PC-3 (cell line): Measurements from ENCODE around the gene PPP1R36. TPM values are rescaled to one million over a fixed set of nuclear protein-coding genes. Genes with fewer than 3 reads are reported as not detected.

ENCODE experiments used
- ATAC-seq: fragments of 200-7000 bp; cut with Tn5 transposase; 2 replicates; pipeline ENCODE4 v1.9.1; 2020; ENCODE audit warnings: mild to moderate bottlenecking, moderate library complexity
- BruUV-seq: library from RNA; stranded (reverse); fragments of 400-500 nt; replicated peaks from 2 replicates; lab custom pipeline; 2021; lab: Mats Ljungman, UMichigan
- CTCF ChIA-PET: fragments of 300-600 bp; sonication (Branson Sonifier 250); formaldehyde crosslinking; loops from one replicate; lab custom pipeline; 2022; ENCODE audit warnings: antibody characterized with exemption; lab: Charles Lee
- POLR2A ChIA-PET: fragments of 300-600 bp; sonication (Branson Sonifier 250); formaldehyde crosslinking; loops from one replicate; lab custom pipeline; 2022; ENCODE audit warnings: antibody characterized with exemption; ENCODE audit not compliant: unreplicated experiment; lab: Charles Lee
- DNase-seq: peaks from one replicate; pipeline ENCODE4 v3.0.0-alpha.2; 2015
- H2AFZ ChIP-seq: fragments of 300-600 bp; sonication (generic); 2 replicates; pipeline ENCODE4 v1.6.0; 2016; ENCODE audit warnings: antibody characterized with exemption, low read length
- H3F3A ChIP-seq: fragments of 300-600 bp; sonication (generic); one replicate; pipeline ENCODE4 v1.6.0; 2017; ENCODE audit warnings: antibody characterized with exemption, low read length, control low read depth, mild to moderate bottlenecking; ENCODE audit not compliant: unreplicated experiment
- H3K27ac ChIP-seq: fragments of 300-600 bp; sonication (generic); 2 replicates; pipeline ENCODE4 v1.5.1; 2016; ENCODE audit warnings: mild to moderate bottlenecking, low read length
- H3K27me3 ChIP-seq: fragments of 300-600 bp; sonication (generic); 2 replicates; pipeline ENCODE4 v1.6.1; 2016; ENCODE audit warnings: low read length, mixed read lengths
- H3K36me3 ChIP-seq: fragments of 300-600 bp; sonication (generic); 2 replicates; pipeline ENCODE4 v1.6.1; 2016; ENCODE audit warnings: low read depth, mixed run types, low read length, mixed read lengths
- H3K4me1 ChIP-seq: fragments of 300-600 bp; sonication (generic); 2 replicates; pipeline ENCODE4 v1.5.1; 2016; ENCODE audit warnings: low read length; ENCODE audit not compliant: insufficient read depth
- H3K4me2 ChIP-seq: fragments of 300-600 bp; sonication (generic); 2 replicates; pipeline ENCODE4 v1.6.0; 2016; ENCODE audit warnings: low read length
- H3K4me3 ChIP-seq: fragments of 300-600 bp; sonication (generic); 2 replicates; pipeline ENCODE4 v1.5.1; 2016; ENCODE audit warnings: mild to moderate bottlenecking, low read length, mixed read lengths
- H3K79me2 ChIP-seq: fragments of 300-600 bp; sonication (generic); 2 replicates; pipeline ENCODE4 v1.6.1; 2017; ENCODE audit warnings: low read length, mixed read lengths
- H3K9ac ChIP-seq: fragments of 300-600 bp; sonication (generic); 2 replicates; pipeline ENCODE4 v1.6.0; 2016; ENCODE audit warnings: mild to moderate bottlenecking, low read length
- H3K9me2 ChIP-seq: fragments of 300-600 bp; sonication (generic); replicated peaks from 2 replicates; pipeline ENCODE4 v1.6.1; 2016; ENCODE audit warnings: mixed run types, low read length, mixed read lengths
- H3K9me3 ChIP-seq: fragments of 300-600 bp; sonication (generic); 2 replicates; pipeline ENCODE4 v1.6.1; 2016; ENCODE audit warnings: low read length, mixed read lengths
- H4K20me1 ChIP-seq: fragments of 300-600 bp; sonication (generic); 2 replicates; pipeline ENCODE4 v1.6.1; 2016; ENCODE audit warnings: low read length, mixed read lengths
- EZH2 ChIP-seq: fragments of 300-600 bp; sonication (generic); IDR thresholded peaks from one replicate; pipeline ENCODE4 v1.6.1; 2017; ENCODE audit warnings: antibody characterized with exemption, mild to moderate bottlenecking, low read length; ENCODE audit not compliant: unreplicated experiment
- EZH2phosphoT487 ChIP-seq: fragments of 300-600 bp; sonication (generic); IDR thresholded peaks from 2 replicates; pipeline ENCODE4 v1.6.1; 2018; ENCODE audit warnings: mild to moderate bottlenecking, antibody characterized with exemption, low read length, borderline replicate concordance
- intact Hi-C: fragments of 100-400 bp; cut with micrococcal nuclease; formaldehyde crosslinking; loops from 2 replicates; pipeline ENCODE4 v1.9.0; 2023
- total RNA-seq: library from RNA; depleted of rRNA; stranded (reverse); fragments of >200 nt; gene quantifications from 2 replicates; pipeline ENCODE4 v1.2.3, GENCODE V29; 2014
- TF ChIP-seq, protein P1 (sequence below): fragments of 300-600 bp; sonication (generic); conservative IDR thresholded peaks from 2 replicates; pipeline ENCODE4 v1.5.1; 2017; ENCODE audit warnings: antibody characterized with exemption, low read depth, mild to moderate bottlenecking, low read length

Gene PPP1R36
- total RNA-seq, 1 experiment from 2014 or later: 0.26 TPM

DNA sequence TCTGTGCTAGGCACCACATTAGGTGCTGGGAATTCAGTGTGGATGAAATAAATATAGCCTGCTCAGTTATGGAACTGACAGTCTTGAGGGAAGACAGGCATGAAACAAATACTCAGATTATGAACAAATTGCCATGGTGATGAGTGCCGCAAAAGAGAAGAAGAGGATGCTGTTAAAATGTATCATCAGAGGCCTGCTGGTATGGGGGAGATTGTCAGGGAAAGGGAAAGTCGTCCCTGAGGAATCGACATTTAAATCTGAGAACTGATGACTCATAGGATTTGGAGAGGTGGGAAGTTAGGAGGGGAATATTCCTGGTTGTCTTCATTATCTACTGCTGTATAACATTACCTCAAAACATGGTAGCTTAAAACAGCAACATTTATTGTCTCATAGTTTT, 42.0 kb downstream of the PPP1R36 start:
- Histone ChIP-seq H2AFZ (no peak overlapping the region), H3K27me3 (no peaks in the 10 kb centered on the region), H3K4me3 (no peak overlapping the region), H3K36me3 (no peaks in the 10 kb centered on the region), H3K4me1 (peaks cover 8% of the 10 kb centered on the region; the same call in 1 of the 2 replicates), H4K20me1 (no peaks in the 10 kb centered on the region), H3F3A (no peaks in the 10 kb centered on the region), H3K9ac (no peak overlapping the region), H3K79me2 (no peaks in the 10 kb centered on the region), H3K27ac (no peak overlapping the region), H3K9me3 (no peaks in the 10 kb centered on the region), H3K9me2 (no peaks in the 10 kb centered on the region), H3K4me2 (no peak overlapping the region)
- CTCF ChIA-PET: no interaction called here
- POLR2A ChIA-PET: no interaction called here
- TF ChIP-seq EZH2phosphoT487: no peak
- TF ChIP-seq EZH2: no peak
- TF ChIP-seq, protein P1, sequence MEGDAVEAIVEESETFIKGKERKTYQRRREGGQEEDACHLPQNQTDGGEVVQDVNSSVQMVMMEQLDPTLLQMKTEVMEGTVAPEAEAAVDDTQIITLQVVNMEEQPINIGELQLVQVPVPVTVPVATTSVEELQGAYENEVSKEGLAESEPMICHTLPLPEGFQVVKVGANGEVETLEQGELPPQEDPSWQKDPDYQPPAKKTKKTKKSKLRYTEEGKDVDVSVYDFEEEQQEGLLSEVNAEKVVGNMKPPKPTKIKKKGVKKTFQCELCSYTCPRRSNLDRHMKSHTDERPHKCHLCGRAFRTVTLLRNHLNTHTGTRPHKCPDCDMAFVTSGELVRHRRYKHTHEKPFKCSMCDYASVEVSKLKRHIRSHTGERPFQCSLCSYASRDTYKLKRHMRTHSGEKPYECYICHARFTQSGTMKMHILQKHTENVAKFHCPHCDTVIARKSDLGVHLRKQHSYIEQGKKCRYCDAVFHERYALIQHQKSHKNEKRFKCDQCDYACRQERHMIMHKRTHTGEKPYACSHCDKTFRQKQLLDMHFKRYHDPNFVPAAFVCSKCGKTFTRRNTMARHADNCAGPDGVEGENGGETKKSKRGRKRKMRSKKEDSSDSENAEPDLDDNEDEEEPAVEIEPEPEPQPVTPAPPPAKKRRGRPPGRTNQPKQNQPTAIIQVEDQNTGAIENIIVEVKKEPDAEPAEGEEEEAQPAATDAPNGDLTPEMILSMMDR: no peak
- ATAC-seq: no peak
- intact Hi-C loops: no loop called here
- DNase-seq: no peak
- no TSS peak for BruUV-seq

DNA sequence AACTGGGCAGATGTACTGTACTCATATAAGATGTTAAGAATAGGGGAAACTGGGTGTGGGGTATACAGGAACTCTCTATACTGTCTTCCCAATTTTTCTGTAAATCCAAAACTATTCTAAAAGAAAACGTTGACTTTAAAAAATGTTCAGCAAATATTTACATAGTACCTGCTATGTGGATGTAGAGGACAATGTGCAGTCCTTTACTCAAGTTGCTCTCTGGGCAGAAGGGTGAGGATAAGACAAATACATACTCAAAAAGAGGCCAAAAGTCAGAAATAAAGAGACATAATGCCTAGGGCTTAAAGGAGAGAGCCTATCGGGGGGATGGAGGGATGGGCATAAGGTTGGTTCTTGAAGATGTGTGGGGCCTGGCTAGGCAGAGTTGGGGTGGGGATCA, 44.7 kb downstream of the PPP1R36 start:
- BruUV-seq: no TSS peak
- no peaks in the 10 kb centered on the region for H4K20me1 ChIP-seq
- peaks cover 8% of the 10 kb centered on the region; the same call in 1 of the 2 replicates for H3K4me1 ChIP-seq
- H3K9me2 ChIP-seq: no peaks in the 10 kb centered on the region
- ATAC-seq (peak; percentile 49), DNase-seq (no peak)
- H3K4me2 ChIP-seq: no peak overlapping the region
- intact Hi-C loops: no loop called here
- H3K36me3 ChIP-seq: no peaks in the 10 kb centered on the region
- H3K79me2 ChIP-seq: no peaks in the 10 kb centered on the region
- H3K9ac ChIP-seq: no peak overlapping the region
- H2AFZ ChIP-seq: no peak overlapping the region
- ChIA-PET CTCF (no interaction called here), POLR2A (no interaction called here)
- no peaks in the 10 kb centered on the region for H3K27me3 ChIP-seq
- no peak overlapping the region for H3K27ac ChIP-seq
- H3K9me3 ChIP-seq: no peaks in the 10 kb centered on the region
- no peaks in the 10 kb centered on the region for H3F3A ChIP-seq
- TF ChIP-seq EZH2phosphoT487 (no peak), EZH2 (no peak)
- TF ChIP-seq, protein P1: no peak
- H3K4me3 ChIP-seq: no peak overlapping the region

DNA sequence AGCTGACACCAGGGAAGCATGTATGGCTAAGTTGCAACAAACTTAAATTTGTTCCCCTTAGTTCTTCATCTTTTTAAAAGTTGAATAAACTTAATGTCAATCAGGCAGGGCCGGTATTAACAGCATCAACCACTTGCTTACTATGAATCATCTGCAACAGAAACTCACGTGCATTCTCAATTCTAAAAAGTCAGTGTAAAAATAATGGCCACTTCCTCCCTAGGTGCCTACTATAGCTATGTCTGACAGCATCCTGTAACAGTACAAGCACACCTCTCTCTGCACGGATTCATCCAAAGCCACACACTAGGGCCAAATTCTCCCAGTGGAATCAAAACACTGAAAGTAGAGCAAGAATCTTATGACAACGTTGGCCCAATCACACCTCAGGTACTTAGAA, 48.6 kb downstream of the PPP1R36 start:
- POLR2A ChIA-PET: no interaction called here

More for the DNA sequence above, 48.6 kb downstream of the PPP1R36 start:
- no TSS peak for BruUV-seq
- H2AFZ ChIP-seq: no peak overlapping the region
- no peaks in the 10 kb centered on the region for H3K27me3 ChIP-seq
- H3K4me1 ChIP-seq: peaks cover 8% of the 10 kb centered on the region
- H3K79me2 ChIP-seq: no peaks in the 10 kb centered on the region
- H3K4me2 ChIP-seq: no peak overlapping the region
- ATAC-seq (no peak), DNase-seq (no peak)
- no peaks in the 10 kb centered on the region for H4K20me1 ChIP-seq
- no peaks in the 10 kb centered on the region for H3K9me2 ChIP-seq
- CTCF ChIA-PET: no interaction called here
- H3F3A ChIP-seq: no peaks in the 10 kb centered on the region
- TF ChIP-seq, protein P1: no peak
- no peak for TF ChIP-seq EZH2phosphoT487
- no peak for TF ChIP-seq EZH2
- H3K4me3 ChIP-seq: no peak overlapping the region
- H3K36me3 ChIP-seq: no peaks in the 10 kb centered on the region
- H3K9ac ChIP-seq: no peak overlapping the region
- intact Hi-C loops: no loop called here
- H3K9me3 ChIP-seq: no peaks in the 10 kb centered on the region
- H3K27ac ChIP-seq: no peak overlapping the region
